Astrocyte of the cerebellum (primary cell): ENCODE data around the gene CDC20.

Experiments used
- DNase-seq: peaks from one replicate; pipeline ENCODE4 v3.0.0-alpha.2; 2011; ENCODE audit warnings: low read depth
- H3K4me3 ChIP-seq: 2 replicates; pipeline ENCODE4 v1.5.1; 2011; ENCODE audit warnings: mild to moderate bottlenecking, low read depth, low read length, moderate library complexity
- CTCF ChIP-seq: IDR thresholded peaks from 2 replicates; pipeline ENCODE4 v1.5.1; 2012; ENCODE audit warnings: low read length, low read depth, moderate library complexity, mild to moderate bottlenecking; ENCODE audit errors: missing control alignments
- in situ Hi-C: cut with HindIII; loops from 2 replicates; pipeline ENCODE4 v1.10.0; 2017; ENCODE audit warnings: low sequenced_read_pairs

Gene CDC20

GRCh38 chr1:43363283-43363934 lies 4.6 kb downstream of the CDC20 start:
- TF ChIP-seq CTCF: no peak
- DNase-seq: no peak
- no peak overlapping the region for H3K4me3 ChIP-seq
- in situ Hi-C loops: no loop called here

- no peak overlapping the region for H3K4me3 ChIP-seq
- DNase-seq: no peak
- TF ChIP-seq CTCF: no peak
- in situ Hi-C loops: no loop called here
Observed at GRCh38 chr1:43363935-43364525, 5.2 kb downstream of the CDC20 start.

- no peak for TF ChIP-seq CTCF
- DNase-seq: no peak
- H3K4me3 ChIP-seq: no peak overlapping the region
- in situ Hi-C loops: no loop called here
Observed at GRCh38 chr1:43365678-43366077, 6.9 kb downstream of the CDC20 start.

GRCh38 chr1:43366179-43366578 lies 7.4 kb downstream of the CDC20 start:
- in situ Hi-C loops: no loop called here
- peak overlapping the region; percentile 77 for H3K4me3 ChIP-seq
- DNase-seq: no peak
- no peak for TF ChIP-seq CTCF

GRCh38 chr1:43366601-43367025 lies 7.8 kb downstream of the CDC20 start:
- in situ Hi-C loops: no loop called here
- TF ChIP-seq CTCF: no peak
- peak overlapping the region; percentile 77 for H3K4me3 ChIP-seq
- no peak for DNase-seq

- in situ Hi-C loops: no loop called here
- no peak for DNase-seq
- peak overlapping the region; percentile 77 for H3K4me3 ChIP-seq
- no peak for TF ChIP-seq CTCF
Observed at GRCh38 chr1:43367026-43367903, 8.5 kb downstream of the CDC20 start.
